NB4 (cell line): ENCODE measurements around the gene MACROD2.

Experiments used
- DNase-seq: peaks from one replicate; pipeline ENCODE4 v3.0.0; 2010; ENCODE audit warnings: low read depth
- H3K4me3 ChIP-seq: one replicate; pipeline ENCODE4 v1.5.1; 2011; ENCODE audit warnings: mild to moderate bottlenecking, low read depth, low read length, moderate library complexity
- CTCF ChIP-seq: IDR thresholded peaks from one replicate; pipeline ENCODE4 v1.5.1; 2012; ENCODE audit warnings: low read depth, low read length
- MAX ChIP-seq: IDR thresholded peaks from 2 replicates; pipeline ENCODE4 v1.6.1; 2011; ENCODE audit warnings: low read depth, low read length
- MYC ChIP-seq: IDR thresholded peaks from 2 replicates; pipeline ENCODE4 v1.6.1; 2011; ENCODE audit warnings: low read depth, low read length
- POLR2A ChIP-seq: IDR thresholded peaks from 2 replicates; pipeline ENCODE4 v1.6.1; 2011; ENCODE audit warnings: mild to moderate bottlenecking; ENCODE audit not compliant: insufficient read length; ENCODE audit errors: extremely low read depth

MACROD2 gene

GRCh38 chr20:14497004-14497403 is 501.7 kb downstream of the MACROD2 start:
- no peak overlapping the region for H3K4me3 ChIP-seq
- DNase-seq, result no peak
- TF ChIP-seq MYC (no peak), CTCF (no peak), POLR2A (no peak), MAX (no peak)

GRCh38 chr20:14498772-14499171 is 503.5 kb downstream of the MACROD2 start:
- no peak for DNase-seq
- H3K4me3 ChIP-seq, result no peak overlapping the region
- TF ChIP-seq MAX, result no peak
- no peak for TF ChIP-seq CTCF
- no peak for TF ChIP-seq MYC

- DNase-seq, result no peak
- H3K4me3 ChIP-seq, result no peak overlapping the region
- no peak for TF ChIP-seq MAX
- no peak for TF ChIP-seq MYC
These were observed 510.2 kb downstream of the MACROD2 start for GRCh38 chr20:14505476-14505875.

GRCh38 chr20:14507711-14508110 is 512.4 kb downstream of the MACROD2 start:
- DNase-seq, result no peak
- no peak overlapping the region for H3K4me3 ChIP-seq
- TF ChIP-seq CTCF (no peak), MYC (no peak), MAX (no peak), POLR2A (no peak)

GRCh38 chr20:14510341-14510740 is 515.0 kb downstream of the MACROD2 start:
- no peak for TF ChIP-seq POLR2A
- TF ChIP-seq MYC, result no peak
- no peak for TF ChIP-seq MAX
- no peak for TF ChIP-seq CTCF
- H3K4me3 ChIP-seq, result no peak overlapping the region
- no peak for DNase-seq

GRCh38 chr20:14512839-14513238 is 517.5 kb downstream of the MACROD2 start:
- TF ChIP-seq CTCF (no peak), MAX (no peak), MYC (no peak), POLR2A (no peak)
- DNase-seq, result no peak
- H3K4me3 ChIP-seq, result no peak overlapping the region
